Neural cell (in vitro differentiated cells): ENCODE results near the gene SMAD7. TPM values are rescaled to one million over a fixed set of nuclear protein-coding genes. Genes with fewer than 3 reads are reported as not detected.

ENCODE experiments used
- H2AFZ ChIP-seq: fragments of 200-600, 300-800 bp; sonication (generic), shearing (Covaris generic); 2 replicates; pipeline ENCODE4 v1.6.0; 2014; ENCODE audit warnings: low read depth, mild to moderate bottlenecking, antibody characterized with exemption, low read length, moderate library complexity
- H3F3A ChIP-seq: fragments of 200-600 bp; shearing (Covaris generic); 2 replicates; pipeline ENCODE4 v1.6.1; 2016; ENCODE audit warnings: mild to moderate bottlenecking, moderate library complexity, mixed read lengths, antibody characterized with exemption, low read length; ENCODE audit not compliant: insufficient read depth, poor library complexity, severe bottlenecking
- H3K27ac ChIP-seq: fragments of 200-600, 300-800 bp; sonication (generic), shearing (Covaris generic); 2 replicates; pipeline ENCODE4 v1.5.1; 2014; ENCODE audit warnings: mild to moderate bottlenecking, low read length, moderate library complexity
- H3K27me3 ChIP-seq: fragments of 300-800, 200-600 bp; sonication (generic), shearing (Covaris generic); 2 replicates; pipeline ENCODE4 v1.6.0; 2014; ENCODE audit warnings: mild to moderate bottlenecking, low read depth, low read length, moderate library complexity; ENCODE audit not compliant: insufficient read depth
- H3K36me3 ChIP-seq: fragments of 300-800, 200-600 bp; sonication (generic), shearing (Covaris generic); 2 replicates; pipeline ENCODE4 v1.5.1; 2014; ENCODE audit warnings: mild to moderate bottlenecking, antibody characterized with exemption, low read length, moderate library complexity; ENCODE audit not compliant: insufficient read depth
- H3K4me2 ChIP-seq: fragments of 300-800, 200-600 bp; sonication (generic), shearing (Covaris generic); 2 replicates; pipeline ENCODE4 v1.6.0; 2014; ENCODE audit warnings: mild to moderate bottlenecking, low read length
- H3K4me3 ChIP-seq: fragments of 300-800, 200-600 bp; sonication (generic), shearing (Covaris generic); 2 replicates; pipeline ENCODE4 v1.5.1; 2014; ENCODE audit warnings: mild to moderate bottlenecking, low read length, moderate library complexity
- H3K79me2 ChIP-seq: fragments of 200-600 bp; shearing (Covaris generic); replicated peaks from 2 replicates; pipeline ENCODE4 v1.6.0; 2014; ENCODE audit warnings: mild to moderate bottlenecking, low read length, moderate library complexity; ENCODE audit not compliant: insufficient read depth
- H3K9ac ChIP-seq: fragments of 300-800, 200-600 bp; sonication (generic), shearing (Covaris generic); 2 replicates; pipeline ENCODE4 v1.6.1; 2016; ENCODE audit warnings: mild to moderate bottlenecking, low read length, mixed read lengths
- H3K9me2 ChIP-seq: fragments of 200-600 bp; shearing (Covaris generic); 2 replicates; pipeline ENCODE4 v1.6.1; 2016; ENCODE audit warnings: mild to moderate bottlenecking, low read length, mixed read lengths; ENCODE audit not compliant: insufficient read depth
- H3K9me3 ChIP-seq: fragments of 200-600, 300-800 bp; sonication (generic), shearing (Covaris generic); 2 replicates; pipeline ENCODE4 v1.6.1; 2016; ENCODE audit warnings: mild to moderate bottlenecking, mixed run types, low read length, moderate library complexity, mixed read lengths
- H4K20me1 ChIP-seq: fragments of 200-600 bp; shearing (Covaris generic); 2 replicates; pipeline ENCODE4 v1.6.1; 2016; ENCODE audit warnings: mild to moderate bottlenecking, mixed run types; ENCODE audit not compliant: insufficient read depth
- CTCF ChIP-seq: fragments of 450-650 bp; IDR thresholded peaks from 2 replicates; pipeline ENCODE4 v1.5.1; 2014; ENCODE audit warnings: antibody characterized with exemption, mild to moderate bottlenecking, moderate library complexity; ENCODE audit not compliant: poor library complexity, severe bottlenecking
- EP300 ChIP-seq: fragments of 450-650 bp; conservative IDR thresholded peaks from 2 replicates; pipeline ENCODE4 v1.6.1; 2014; ENCODE audit warnings: antibody characterized with exemption, mild to moderate bottlenecking, moderate library complexity; ENCODE audit not compliant: poor library complexity, severe bottlenecking
- EZH2 ChIP-seq: fragments of 200-600, 300-800 bp; shearing (Covaris generic), sonication (generic); IDR thresholded peaks from 2 replicates; pipeline ENCODE4 v1.6.1; 2014; ENCODE audit warnings: antibody characterized with exemption, low read length, borderline replicate concordance, mild to moderate bottlenecking; ENCODE audit not compliant: insufficient read depth, poor library complexity, severe bottlenecking
- MXI1 ChIP-seq: fragments of 450-650 bp; conservative IDR thresholded peaks from 2 replicates; pipeline ENCODE4 v1.6.1; 2014; ENCODE audit warnings: antibody characterized with exemption, mild to moderate bottlenecking; ENCODE audit not compliant: poor library complexity, severe bottlenecking
- POLR2AphosphoS5 ChIP-seq: IDR thresholded peaks from 2 replicates; pipeline ENCODE4 v1.6.1; 2012
- RAD21 ChIP-seq: fragments of 450-650 bp; conservative IDR thresholded peaks from 2 replicates; pipeline ENCODE4 v1.6.1; 2014; ENCODE audit warnings: antibody characterized with exemption, mild to moderate bottlenecking, moderate library complexity
- REST ChIP-seq: IDR thresholded peaks from 2 replicates; pipeline ENCODE4 v1.6.1; 2012; ENCODE audit warnings: borderline replicate concordance
- SMC3 ChIP-seq: fragments of 450-650 bp; conservative IDR thresholded peaks from 2 replicates; pipeline ENCODE4 v1.6.1; 2014; ENCODE audit warnings: antibody characterized with exemption, mild to moderate bottlenecking, moderate library complexity; ENCODE audit not compliant: poor library complexity
- TAF1 ChIP-seq: IDR thresholded peaks from 2 replicates; pipeline ENCODE4 v1.6.1; 2012; ENCODE audit warnings: low read depth
- polyA plus RNA-seq: library from polyadenylated mRNA; depleted of rRNA; stranded (reverse); fragments of >200 nt; gene quantifications from 2 replicates; pipeline ENCODE4 v1.2.3, GENCODE V29; 2014

Gene SMAD7
- polyA plus RNA-seq, 1 donor from 2014 or later: 3.8 TPM

- Histone ChIP-seq H3K27ac (no peak overlapping the region), H3K9me2 (no peaks in the 10 kb centered on the region), H3K4me3 (no peak overlapping the region), H3K9me3 (no peaks in the 10 kb centered on the region), H3K9ac (no peak overlapping the region), H3K4me2 (no peak overlapping the region), H3K36me3 (no peaks in the 10 kb centered on the region), H3F3A (no peaks in the 10 kb centered on the region), H3K79me2 (no peaks in the 10 kb centered on the region), H4K20me1 (no peaks in the 10 kb centered on the region), H2AFZ (no peak overlapping the region), H3K27me3 (no peaks in the 10 kb centered on the region)
- TF ChIP-seq SMC3: no peak
- no peak for TF ChIP-seq CTCF
- no peak for TF ChIP-seq RAD21
- TF ChIP-seq REST: no peak
- TF ChIP-seq EZH2: no peak
- TF ChIP-seq POLR2AphosphoS5: no peak
- TF ChIP-seq TAF1: no peak
- TF ChIP-seq EP300: no peak
- no peak for TF ChIP-seq MXI1
These were observed 12.7 kb downstream of the SMAD7 start for GRCh38 chr18:48937869-48938750.

- Histone ChIP-seq H4K20me1 (no peaks in the 10 kb centered on the region), H3K27ac (no peak overlapping the region), H3K4me3 (no peak overlapping the region), H3K36me3 (no peaks in the 10 kb centered on the region), H3K9me3 (no peaks in the 10 kb centered on the region), H3K79me2 (no peaks in the 10 kb centered on the region), H3K27me3 (no peaks in the 10 kb centered on the region), H3K4me2 (no peak overlapping the region), H3K9me2 (no peaks in the 10 kb centered on the region), H3K9ac (no peak overlapping the region), H3F3A (no peaks in the 10 kb centered on the region), H2AFZ (no peak overlapping the region)
- TF ChIP-seq EP300: no peak
- no peak for TF ChIP-seq SMC3
- TF ChIP-seq REST: no peak
- TF ChIP-seq CTCF: no peak
- TF ChIP-seq MXI1: no peak
- TF ChIP-seq TAF1: no peak
- TF ChIP-seq POLR2AphosphoS5: no peak
- TF ChIP-seq EZH2: no peak
- TF ChIP-seq RAD21: no peak
These were observed 15.4 kb downstream of the SMAD7 start for GRCh38 chr18:48935433-48935774.
